Activated naive CD4-positive, alpha-beta T cell (primary cell): Measurements from ENCODE around the gene OSBPL2.

Experiments
- DNase-seq, 4 experiments: peaks; one replicate each; lab custom pipeline; 2025; lab: John Stamatoyannopoulos, UW

OSBPL2 gene

GRCh38 chr20:62235777-62236157 is 2.6 kb upstream of the OSBPL2 start:
- no peak for DNase-seq

- DNase-seq = no peak
Measured at GRCh38 chr20:62236200-62236599, 2.1 kb upstream of the OSBPL2 start.

- DNase-seq = no peak
Measured at GRCh38 chr20:62236766-62237513, 1.4 kb upstream of the OSBPL2 start.

GRCh38 chr20:62237514-62237800 is 864 bp upstream of the OSBPL2 start:
- DNase-seq = no peak

GRCh38 chr20:62238569-62239277 is 402 bp downstream of the OSBPL2 start:
- DNase-seq = no peak

GRCh38 chr20:62239278-62239879 is 1.1 kb downstream of the OSBPL2 start:
- no peak for DNase-seq

GRCh38 chr20:62240020-62240685 is 1.8 kb downstream of the OSBPL2 start:
- DNase-seq = no peak

GRCh38 chr20:62241506-62241905 is 3.2 kb downstream of the OSBPL2 start:
- no peak for DNase-seq

- DNase-seq = no peak
Measured at GRCh38 chr20:62242176-62242575, 3.9 kb downstream of the OSBPL2 start.

GRCh38 chr20:62243106-62243505 is 4.8 kb downstream of the OSBPL2 start:
- no peak for DNase-seq

- no peak for DNase-seq
Measured at GRCh38 chr20:62243906-62244515, 5.7 kb downstream of the OSBPL2 start.

GRCh38 chr20:62244644-62245108 is 6.4 kb downstream of the OSBPL2 start:
- no peak for DNase-seq

- DNase-seq = no peak
Measured at GRCh38 chr20:62245911-62246280, 7.6 kb downstream of the OSBPL2 start.

GRCh38 chr20:62246431-62246830 is 8.1 kb downstream of the OSBPL2 start:
- no peak for DNase-seq

- no peak for DNase-seq
Measured at GRCh38 chr20:62246872-62247652, 8.7 kb downstream of the OSBPL2 start.

GRCh38 chr20:62248890-62249560 is 10.7 kb downstream of the OSBPL2 start:
- DNase-seq = no peak

GRCh38 chr20:62252342-62252966 is 14.1 kb downstream of the OSBPL2 start:
- DNase-seq = no peak

- no peak for DNase-seq
Measured at GRCh38 chr20:62253398-62253797, 15.1 kb downstream of the OSBPL2 start.

GRCh38 chr20:62254021-62254724 is 15.9 kb downstream of the OSBPL2 start:
- DNase-seq = no peak

GRCh38 chr20:62255976-62256375 is 17.7 kb downstream of the OSBPL2 start:
- DNase-seq = no peak
